ENCODE measurements around the gene NTM. TPM values are rescaled to one million over a fixed set of nuclear protein-coding genes. Genes with fewer than 3 reads are reported as not detected.

The NTM gene
- total RNA-seq, 1 donor = 52.2 TPM

DNA sequence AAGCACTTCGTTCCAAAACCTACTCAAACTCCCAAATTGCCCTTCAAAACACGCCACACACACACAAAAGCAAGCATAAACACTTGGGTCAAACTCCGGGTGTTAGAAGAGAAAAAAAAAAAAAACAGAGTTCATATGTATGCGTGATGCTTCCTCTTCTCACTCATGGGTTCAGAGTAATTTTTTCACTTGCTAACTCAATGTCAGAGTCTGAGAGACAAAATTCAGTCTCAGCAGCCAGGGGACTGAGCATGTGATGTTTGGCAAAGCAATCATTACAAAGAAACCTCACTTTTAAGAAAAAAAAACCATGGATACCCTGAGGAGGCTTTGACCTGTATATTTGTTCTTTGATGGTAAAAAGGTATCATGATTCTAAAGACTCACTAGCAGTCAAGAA is 461.7 kb downstream of the NTM start:
- no peak overlapping the region for H3K4me3 ChIP-seq (ENCODE audit: low read depth, low read length)
- no peak for DNase-seq (ENCODE audit: low read depth)
- TF ChIP-seq, protein P1, sequence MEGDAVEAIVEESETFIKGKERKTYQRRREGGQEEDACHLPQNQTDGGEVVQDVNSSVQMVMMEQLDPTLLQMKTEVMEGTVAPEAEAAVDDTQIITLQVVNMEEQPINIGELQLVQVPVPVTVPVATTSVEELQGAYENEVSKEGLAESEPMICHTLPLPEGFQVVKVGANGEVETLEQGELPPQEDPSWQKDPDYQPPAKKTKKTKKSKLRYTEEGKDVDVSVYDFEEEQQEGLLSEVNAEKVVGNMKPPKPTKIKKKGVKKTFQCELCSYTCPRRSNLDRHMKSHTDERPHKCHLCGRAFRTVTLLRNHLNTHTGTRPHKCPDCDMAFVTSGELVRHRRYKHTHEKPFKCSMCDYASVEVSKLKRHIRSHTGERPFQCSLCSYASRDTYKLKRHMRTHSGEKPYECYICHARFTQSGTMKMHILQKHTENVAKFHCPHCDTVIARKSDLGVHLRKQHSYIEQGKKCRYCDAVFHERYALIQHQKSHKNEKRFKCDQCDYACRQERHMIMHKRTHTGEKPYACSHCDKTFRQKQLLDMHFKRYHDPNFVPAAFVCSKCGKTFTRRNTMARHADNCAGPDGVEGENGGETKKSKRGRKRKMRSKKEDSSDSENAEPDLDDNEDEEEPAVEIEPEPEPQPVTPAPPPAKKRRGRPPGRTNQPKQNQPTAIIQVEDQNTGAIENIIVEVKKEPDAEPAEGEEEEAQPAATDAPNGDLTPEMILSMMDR (IDR thresholded peaks at IDR 0.05; ENCODE audit: insufficient read depth, low read length) = no peak

DNA sequence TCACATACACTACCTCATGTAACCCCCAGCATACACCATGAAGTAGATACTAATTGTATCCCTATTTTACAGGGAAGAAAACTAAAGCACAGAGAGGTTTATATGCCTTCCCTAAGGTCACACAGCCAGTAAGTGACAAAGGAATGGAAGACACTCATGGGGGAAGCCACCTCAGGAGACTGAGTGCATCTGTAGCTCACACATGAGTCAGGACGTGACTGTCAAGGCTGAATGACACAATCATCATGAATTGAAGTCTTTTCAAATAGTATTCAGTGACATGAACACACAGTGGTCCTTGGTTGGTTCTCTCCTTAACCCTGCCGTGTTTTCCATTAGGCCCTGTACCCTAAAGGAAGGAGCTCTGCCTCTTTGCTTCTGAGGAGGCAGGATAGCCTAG is 463.0 kb downstream of the NTM start:
- no peak overlapping the region for H3K4me3 ChIP-seq (ENCODE audit: low read depth, low read length)
- TF ChIP-seq, protein P1 (IDR thresholded peaks at IDR 0.05; ENCODE audit: insufficient read depth, low read length) = no peak
- DNase-seq (ENCODE audit: low read depth) = no peak

DNA sequence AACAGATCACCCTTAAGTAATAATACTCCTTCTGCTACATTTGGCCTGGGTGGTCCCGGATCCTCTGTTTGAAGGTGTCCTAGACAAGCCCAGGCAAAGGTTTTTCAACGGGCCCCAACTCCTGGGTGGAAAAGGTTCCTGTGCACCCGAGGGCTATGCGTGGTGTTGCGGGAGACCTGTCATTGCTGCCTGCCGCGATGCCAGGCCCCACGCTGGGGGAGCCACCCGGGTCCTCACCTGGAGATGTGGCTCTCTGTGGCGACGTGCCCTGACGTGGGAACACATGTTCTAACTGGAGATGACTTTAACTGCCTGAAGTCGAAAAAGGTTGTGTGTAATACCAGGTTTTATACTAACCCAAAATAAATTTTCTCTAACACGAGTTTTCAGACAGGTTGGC is 467.1 kb downstream of the NTM start:
- no peak for DNase-seq (ENCODE audit: low read depth)
- no peak overlapping the region for H3K4me3 ChIP-seq (ENCODE audit: low read depth, low read length)
- TF ChIP-seq, protein P1 (IDR thresholded peaks at IDR 0.05; ENCODE audit: insufficient read depth, low read length) = no peak

DNA sequence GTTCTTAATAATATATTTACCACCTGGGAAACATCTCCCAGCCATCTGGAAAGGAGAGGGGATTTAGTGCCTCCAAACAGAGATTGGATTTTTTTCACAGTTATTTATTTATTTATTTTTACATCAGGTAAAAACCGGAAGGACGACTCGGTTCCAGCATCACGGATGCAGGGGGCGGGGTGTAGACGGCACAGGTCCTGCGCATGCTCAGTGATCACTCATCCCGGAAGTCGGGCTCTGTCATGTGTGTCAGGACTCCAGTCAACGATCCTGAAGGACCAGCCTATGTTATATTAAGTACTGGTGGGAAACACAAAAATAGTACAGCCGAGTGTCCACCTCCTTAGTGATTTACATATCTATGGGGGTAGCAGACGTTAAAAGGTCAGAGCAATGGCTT is 467.6 kb downstream of the NTM start:
- no peak overlapping the region for H3K4me3 ChIP-seq (ENCODE audit: low read depth, low read length)
- TF ChIP-seq, protein P1 (IDR thresholded peaks at IDR 0.05; ENCODE audit: insufficient read depth, low read length) = no peak
- DNase-seq (ENCODE audit: low read depth) = no peak

DNA sequence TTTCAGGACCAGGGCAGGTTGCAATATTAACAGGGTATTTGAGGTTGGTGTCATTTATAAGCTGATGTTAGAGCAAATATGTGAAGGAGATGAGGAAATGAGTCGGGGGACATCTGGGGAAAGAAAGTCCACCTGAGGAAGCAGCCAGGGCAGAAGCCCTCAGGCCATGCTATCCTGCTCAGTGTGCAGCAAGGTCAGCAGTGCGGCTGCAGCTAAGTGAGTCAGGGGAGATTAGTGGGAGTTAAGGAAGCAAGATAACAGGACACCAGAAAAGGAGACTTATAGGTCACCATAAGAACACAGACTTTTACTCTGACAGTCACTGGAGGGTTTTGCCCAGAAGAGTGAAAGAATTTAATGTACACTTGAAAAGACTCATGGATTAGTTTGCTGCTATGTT is 468.9 kb downstream of the NTM start:
- TF ChIP-seq, protein P1 (IDR thresholded peaks at IDR 0.05; ENCODE audit: insufficient read depth, low read length) = no peak
- no peak for DNase-seq (ENCODE audit: low read depth)
- H3K4me3 ChIP-seq (ENCODE audit: low read depth, low read length) = no peak overlapping the region

DNA sequence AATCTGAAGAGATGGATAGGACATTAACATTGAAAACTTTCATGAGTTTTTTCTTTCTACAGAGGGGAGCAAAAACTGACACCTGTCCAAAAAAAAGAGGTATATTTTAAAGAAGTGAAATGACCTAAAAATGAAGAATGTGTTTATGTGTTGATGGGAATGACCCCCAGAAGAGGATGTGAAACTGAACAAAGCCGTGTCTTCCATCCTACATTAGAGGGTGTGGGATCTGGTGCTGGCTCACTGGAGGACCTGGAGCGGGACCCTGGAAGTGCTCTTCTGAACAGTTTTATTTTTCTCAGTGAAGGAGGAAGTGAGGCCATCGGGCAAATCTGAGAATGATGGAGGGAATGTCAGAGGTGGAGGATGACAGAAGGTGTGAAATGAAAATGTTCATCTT is 470.1 kb downstream of the NTM start:
- no peak overlapping the region for H3K4me3 ChIP-seq (ENCODE audit: low read depth, low read length)
- DNase-seq (ENCODE audit: low read depth) = no peak
- TF ChIP-seq, protein P1 (IDR thresholded peaks at IDR 0.05; ENCODE audit: insufficient read depth, low read length) = no peak

DNA sequence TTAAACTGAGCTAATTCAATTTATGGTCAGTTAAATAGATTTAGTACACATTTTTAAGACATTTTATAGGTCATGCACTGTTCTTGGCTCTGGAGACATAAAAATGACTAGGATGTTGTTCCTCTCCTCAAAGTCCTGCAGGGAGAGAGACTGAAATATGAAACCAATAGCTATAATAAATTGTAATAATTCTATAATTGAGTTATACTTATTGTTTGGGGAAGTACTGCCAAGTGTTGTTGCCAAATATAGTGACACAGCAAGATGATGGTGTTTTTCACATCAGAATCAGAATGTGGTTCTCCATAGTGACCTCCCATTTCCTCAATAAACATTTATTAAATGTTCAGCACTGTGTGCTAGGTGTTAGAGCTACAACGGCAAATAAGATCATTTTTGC is 470.6 kb downstream of the NTM start:
- TF ChIP-seq, protein P1 (IDR thresholded peaks at IDR 0.05; ENCODE audit: insufficient read depth, low read length) = no peak
- H3K4me3 ChIP-seq (ENCODE audit: low read depth, low read length) = no peak overlapping the region
- no peak for DNase-seq (ENCODE audit: low read depth)

All from fibroblast of the aortic adventitia (primary cell).